Stimulated activated CD8-positive, alpha-beta memory T cell treated with anti-CD3 and anti-CD28 coated beads, Interleukin-4, amount 100 ng/mL, for 24 hours (primary cell): ENCODE measurements around the gene TLE4.
A peak's percentile ranks its signal among the peaks of the same experiment; 100 is the strongest.

ENCODE experiments used
- DNase-seq: peaks from one replicate; pipeline ENCODE4 v3.0.0-alpha.2; 2020; ENCODE audit warnings: low read depth

TLE4 gene

GRCh38 chr9:79664375-79664831 is 92.6 kb downstream of the TLE4 start:
- DNase-seq = no peak

- no peak for DNase-seq
These were observed 93.6 kb downstream of the TLE4 start for GRCh38 chr9:79665369-79665768.

- no peak for DNase-seq
These were observed 94.2 kb downstream of the TLE4 start for GRCh38 chr9:79665931-79666330.

- no peak for DNase-seq
These were observed 95.4 kb downstream of the TLE4 start for GRCh38 chr9:79667120-79667519.

GRCh38 chr9:79667817-79668436 is 96.2 kb downstream of the TLE4 start:
- no peak for DNase-seq

- no peak for DNase-seq
These were observed 97.2 kb downstream of the TLE4 start for GRCh38 chr9:79668956-79669355.

GRCh38 chr9:79670269-79670961 is 98.7 kb downstream of the TLE4 start:
- DNase-seq = no peak

GRCh38 chr9:79671558-79671957 is 99.8 kb downstream of the TLE4 start:
- no peak for DNase-seq

- no peak for DNase-seq
These were observed 100.5 kb downstream of the TLE4 start for GRCh38 chr9:79672236-79672635.

- DNase-seq = no peak
These were observed 101.1 kb downstream of the TLE4 start for GRCh38 chr9:79672891-79673290.

GRCh38 chr9:79673614-79674013 is 101.8 kb downstream of the TLE4 start:
- no peak for DNase-seq

GRCh38 chr9:79674052-79674777 is 102.5 kb downstream of the TLE4 start:
- no peak for DNase-seq

GRCh38 chr9:79681576-79681975 is 109.8 kb downstream of the TLE4 start:
- no peak for DNase-seq

- DNase-seq = no peak
These were observed 110.4 kb downstream of the TLE4 start for GRCh38 chr9:79682076-79682736.

- no peak for DNase-seq
These were observed 112.3 kb downstream of the TLE4 start for GRCh38 chr9:79684059-79684458.

GRCh38 chr9:79684711-79685575 is 113.2 kb downstream of the TLE4 start:
- DNase-seq = no peak

- DNase-seq = no peak
These were observed 113.8 kb downstream of the TLE4 start for GRCh38 chr9:79685577-79685976.

- DNase-seq = no peak
These were observed 114.8 kb downstream of the TLE4 start for GRCh38 chr9:79686381-79687130.

- peak; percentile 14 for DNase-seq
These were observed 115.3 kb downstream of the TLE4 start for GRCh38 chr9:79687131-79687447.

GRCh38 chr9:79688363-79688762 is 116.6 kb downstream of the TLE4 start:
- DNase-seq = no peak

GRCh38 chr9:79689576-79689975 is 117.8 kb downstream of the TLE4 start:
- DNase-seq = no peak
